ENCODE results near the gene IPCEF1.
A peak's percentile ranks its signal among the peaks of the same experiment; 100 is the strongest.

IPCEF1 gene

DNA sequence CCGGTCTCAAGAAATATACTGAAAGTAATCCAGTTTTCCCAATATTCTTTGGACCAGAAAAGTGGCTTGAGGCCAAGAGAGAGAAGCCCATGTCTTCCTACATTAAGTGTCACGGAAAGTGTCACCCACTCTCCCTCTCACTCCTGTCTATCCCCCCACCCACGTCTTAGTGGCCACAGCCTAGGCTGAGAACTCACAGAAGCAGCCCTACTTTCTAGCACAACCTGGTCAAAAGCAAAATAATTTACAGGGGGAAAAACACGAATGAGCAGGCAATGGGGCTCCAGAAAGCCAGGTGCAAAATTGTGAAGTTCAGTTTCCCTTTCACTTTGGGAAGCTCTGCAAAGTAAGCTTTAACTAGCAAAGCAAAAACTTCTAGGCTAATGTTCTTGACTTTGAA is 199.5 kb downstream of the IPCEF1 start:
- DNase-seq = peak; percentile 16

DNA sequence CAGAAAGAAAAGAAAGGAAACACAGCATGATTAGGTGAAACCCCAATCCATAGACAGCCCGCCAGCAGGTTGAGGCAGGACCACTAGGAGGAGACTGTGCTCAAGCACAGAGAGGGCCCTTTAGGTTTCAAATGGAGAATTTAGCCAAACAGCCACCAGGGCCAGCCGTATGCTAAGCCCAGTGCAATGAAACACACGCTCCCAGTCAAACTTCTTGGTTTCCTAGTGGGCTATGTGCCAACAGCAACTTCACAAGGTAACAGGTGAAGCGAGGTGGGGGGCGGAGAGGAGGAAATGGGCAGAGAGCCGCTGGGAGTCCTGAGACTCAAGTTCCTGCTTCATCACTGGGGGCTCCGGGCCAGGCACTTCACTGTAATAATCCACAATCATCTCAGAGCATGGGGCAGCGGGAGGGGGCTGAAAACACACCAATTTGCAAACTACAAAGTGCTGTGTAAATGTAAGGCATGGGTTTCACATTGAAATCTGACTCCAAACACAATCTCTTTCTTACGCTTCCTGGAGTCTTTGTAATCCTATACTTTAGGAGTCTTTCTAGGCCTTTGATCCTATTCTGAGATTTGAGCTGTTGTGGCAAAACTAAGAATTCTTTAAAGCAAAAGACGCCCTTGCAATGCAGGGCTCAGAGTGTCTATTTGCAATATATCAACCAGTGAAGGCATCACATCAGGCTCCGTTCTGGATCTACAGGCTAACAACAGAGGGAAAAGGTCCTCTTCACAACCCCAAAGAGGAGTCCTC is 200.3 kb downstream of the IPCEF1 start:
- peak; percentile 59 for DNase-seq

DNA sequence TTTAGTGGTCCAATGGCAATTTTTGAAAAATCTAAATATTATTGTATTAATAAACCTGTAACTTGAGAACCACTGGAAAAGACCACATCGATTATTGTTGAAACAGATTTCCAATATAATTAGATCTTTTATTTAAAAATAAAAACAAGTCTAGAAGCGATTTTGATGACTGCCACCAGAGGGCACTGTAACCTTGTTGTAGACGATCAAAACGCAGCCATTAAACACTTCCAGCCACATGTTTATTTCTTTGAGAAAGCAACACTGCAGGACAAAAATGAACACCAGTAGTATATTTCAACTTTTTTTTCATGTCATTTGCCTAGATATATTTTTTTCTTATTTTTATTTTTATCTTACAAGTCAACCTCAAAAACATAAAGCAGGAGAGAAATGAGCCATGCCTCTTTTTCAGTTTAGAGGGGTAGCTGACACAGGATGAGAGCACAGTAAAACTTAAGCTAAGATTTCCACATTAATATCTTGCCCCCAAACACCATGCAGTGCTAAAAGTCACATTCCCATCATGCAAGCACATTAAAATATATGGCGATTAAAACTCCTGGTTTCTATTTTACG is 202.1 kb downstream of the IPCEF1 start:
- peak; percentile 41 for DNase-seq

DNA sequence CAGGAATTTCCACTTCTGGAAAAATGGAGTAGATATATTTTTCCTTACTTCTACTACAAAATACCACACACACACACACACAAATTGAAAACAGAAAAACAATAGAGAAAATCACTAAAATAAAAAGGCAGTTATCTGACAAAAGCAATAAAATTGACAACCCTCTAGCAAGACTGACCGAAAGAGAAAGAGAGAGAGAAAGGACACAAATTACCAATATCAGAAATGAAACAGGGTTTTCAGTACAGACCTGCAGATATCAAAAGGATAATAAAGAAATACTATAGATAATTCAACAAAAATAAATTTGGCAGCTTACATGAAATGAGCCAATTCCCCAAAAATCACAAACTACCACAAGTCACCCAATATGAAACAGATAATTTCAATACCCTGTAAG is 212.8 kb downstream of the IPCEF1 start:
- DNase-seq = no peak

DNA sequence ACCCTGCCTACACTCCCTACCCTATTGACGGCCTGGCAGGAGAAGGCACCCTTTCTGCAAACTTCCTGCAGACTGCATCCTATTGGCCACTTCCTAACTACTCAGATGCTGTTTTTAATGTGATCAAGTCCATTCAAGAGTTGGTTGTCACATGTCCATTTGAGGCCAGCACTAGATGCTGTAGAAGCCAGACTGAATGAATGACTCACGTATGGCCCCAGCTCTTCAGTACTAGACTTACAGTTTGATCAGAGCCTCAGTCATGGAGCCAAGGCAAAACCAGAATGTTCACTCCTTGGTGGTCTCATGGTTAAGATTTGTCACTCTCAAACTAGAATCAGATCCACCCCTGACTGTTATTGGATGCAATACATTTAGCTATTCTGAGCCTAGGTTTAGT is 215.9 kb downstream of the IPCEF1 start:
- no peak for DNase-seq

DNA sequence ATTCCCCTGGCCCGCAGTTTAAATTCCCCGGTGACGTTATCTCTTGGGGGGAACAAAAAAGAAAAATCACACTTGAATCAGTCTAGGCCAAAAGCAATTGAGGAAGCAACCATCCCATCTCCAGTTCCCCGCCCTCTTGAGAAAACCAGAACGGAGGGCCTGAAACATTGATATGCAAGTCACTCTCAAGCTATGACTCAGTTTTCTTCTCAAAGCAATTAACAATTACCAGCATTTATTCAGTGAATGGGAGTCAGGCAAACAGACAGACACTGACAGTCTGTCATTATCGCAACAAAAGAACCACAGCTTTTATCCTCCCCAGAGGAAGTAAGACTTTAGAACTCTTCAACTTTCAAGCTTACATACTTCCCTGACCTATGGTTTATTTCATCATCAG is 216.7 kb downstream of the IPCEF1 start:
- DNase-seq = no peak

DNA sequence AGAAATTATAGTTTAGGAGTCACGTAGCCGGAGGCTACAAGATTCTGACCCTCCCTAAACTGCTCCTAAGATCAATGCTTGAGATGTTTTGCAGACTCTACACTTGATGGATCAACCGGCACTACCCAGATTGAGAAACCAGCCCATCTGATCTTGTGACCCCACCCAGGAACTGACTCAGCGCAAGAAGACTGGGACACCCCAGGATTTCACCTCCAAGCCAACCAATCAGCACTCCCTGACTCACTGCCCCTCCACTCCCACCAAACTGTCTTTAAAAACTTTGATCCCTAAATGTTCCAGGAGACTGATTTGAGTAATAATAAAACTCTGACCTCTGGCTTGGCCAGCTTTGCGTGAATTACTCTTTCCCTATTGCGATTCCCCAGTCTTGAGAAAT is 217.8 kb downstream of the IPCEF1 start:
- no peak for DNase-seq

DNA sequence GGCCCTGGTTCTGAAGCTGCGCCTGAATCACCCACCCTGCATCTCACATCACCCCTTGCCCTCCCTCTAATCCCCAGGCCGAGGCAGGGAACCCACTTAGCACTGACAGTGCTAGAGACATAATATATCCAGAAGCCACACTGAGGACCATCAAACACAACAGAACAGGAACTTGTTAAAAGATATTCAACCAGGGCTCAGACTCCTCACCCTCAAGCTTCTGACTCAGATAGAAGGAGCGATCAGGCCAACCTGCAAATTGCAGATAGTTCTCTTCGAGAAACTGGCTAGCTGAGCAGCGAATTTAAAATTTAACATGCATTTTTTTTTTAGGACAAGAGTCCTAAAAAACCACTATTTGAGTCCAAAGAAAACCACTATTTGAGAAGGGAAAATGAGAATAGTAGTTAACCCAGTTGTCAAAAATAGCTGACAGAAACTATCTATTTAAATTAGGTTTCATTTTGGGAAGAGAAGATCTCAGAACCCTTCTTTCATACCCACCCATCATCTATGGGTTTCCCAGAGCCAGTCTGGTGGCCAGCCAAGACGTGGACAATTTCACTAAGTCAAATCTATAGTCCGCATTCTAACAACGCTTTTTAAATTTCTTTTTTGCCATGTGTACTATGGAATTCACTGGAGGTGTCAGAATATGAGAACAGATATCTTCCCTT is 222.0 kb downstream of the IPCEF1 start:
- DNase-seq = no peak

DNA sequence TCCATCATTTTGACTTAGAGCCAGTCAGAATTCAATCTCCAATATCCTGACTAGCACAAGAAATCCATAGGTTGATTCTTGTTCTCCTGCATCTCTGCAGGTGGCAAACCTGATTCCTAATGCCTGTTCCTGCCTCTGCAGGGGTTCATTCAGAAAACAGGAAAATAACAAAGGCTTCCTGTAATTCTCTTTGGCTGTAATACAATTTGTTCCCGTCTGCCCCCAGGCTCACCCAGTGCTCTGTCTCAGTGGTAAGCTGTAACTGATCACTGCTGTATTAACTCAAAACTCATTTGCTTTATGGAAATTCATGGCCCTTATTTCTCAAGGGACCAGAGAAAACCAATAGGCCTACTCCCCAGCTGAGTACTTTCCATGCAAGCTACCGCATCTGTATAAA is 228.9 kb downstream of the IPCEF1 start:
- DNase-seq = no peak

DNA sequence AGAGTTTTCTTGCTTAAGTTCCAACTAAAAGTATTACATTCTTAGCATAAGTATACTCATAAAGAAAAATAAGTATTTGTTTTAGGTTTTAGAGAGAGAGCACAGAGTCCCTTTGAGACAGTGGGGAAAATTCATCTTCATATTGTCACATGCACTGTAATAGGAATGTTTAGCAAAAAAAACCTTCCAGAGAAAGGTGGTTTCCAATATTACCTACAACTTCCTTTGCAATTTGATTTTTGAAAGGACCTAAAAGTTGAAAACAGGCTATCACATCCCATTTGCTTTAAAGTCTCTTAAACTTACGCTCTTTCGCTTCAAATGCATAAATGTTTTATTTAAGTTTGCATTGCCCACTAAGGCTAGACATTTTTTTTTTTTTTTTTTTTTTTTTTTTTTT is 231.2 kb downstream of the IPCEF1 start:
- no peak for DNase-seq

DNA sequence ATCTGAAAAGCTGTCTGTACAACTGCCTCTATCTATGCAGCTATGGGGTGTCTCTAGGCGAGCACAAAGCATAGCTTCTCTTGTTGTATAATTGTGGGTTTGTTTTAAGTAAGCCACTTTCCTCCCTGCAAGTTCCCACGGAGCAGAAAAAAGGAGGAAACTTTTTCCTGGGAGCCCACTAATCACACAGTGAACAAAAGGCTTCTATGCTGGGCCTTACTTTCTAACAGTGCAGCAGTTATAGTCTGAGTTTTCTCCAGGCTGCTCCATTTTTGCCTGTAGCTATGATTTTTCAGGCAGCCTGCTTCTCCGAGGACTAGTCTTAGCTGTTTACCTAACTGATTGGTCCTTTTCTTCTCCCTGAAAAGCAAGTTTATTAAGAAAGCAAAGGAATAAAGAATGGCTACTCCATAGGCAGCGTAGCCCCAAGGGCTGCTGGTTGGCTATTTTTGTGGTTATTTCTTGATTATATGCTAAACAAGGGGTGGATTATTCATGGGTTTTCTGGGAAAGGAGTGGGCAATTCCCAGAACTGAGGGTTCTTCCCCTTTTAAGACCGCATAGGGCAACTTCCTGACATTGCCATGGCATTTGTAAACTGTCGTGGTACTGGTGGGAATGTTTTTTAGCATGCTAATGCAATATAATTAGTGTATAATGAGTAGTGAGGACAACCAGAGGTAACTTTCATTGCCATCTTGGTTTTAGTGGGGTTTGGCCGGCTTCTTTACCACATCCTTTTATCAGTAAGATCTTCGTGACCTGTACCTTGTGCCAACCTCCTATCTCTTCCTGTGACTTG is 233.2 kb downstream of the IPCEF1 start:
- DNase-seq = no peak

DNA sequence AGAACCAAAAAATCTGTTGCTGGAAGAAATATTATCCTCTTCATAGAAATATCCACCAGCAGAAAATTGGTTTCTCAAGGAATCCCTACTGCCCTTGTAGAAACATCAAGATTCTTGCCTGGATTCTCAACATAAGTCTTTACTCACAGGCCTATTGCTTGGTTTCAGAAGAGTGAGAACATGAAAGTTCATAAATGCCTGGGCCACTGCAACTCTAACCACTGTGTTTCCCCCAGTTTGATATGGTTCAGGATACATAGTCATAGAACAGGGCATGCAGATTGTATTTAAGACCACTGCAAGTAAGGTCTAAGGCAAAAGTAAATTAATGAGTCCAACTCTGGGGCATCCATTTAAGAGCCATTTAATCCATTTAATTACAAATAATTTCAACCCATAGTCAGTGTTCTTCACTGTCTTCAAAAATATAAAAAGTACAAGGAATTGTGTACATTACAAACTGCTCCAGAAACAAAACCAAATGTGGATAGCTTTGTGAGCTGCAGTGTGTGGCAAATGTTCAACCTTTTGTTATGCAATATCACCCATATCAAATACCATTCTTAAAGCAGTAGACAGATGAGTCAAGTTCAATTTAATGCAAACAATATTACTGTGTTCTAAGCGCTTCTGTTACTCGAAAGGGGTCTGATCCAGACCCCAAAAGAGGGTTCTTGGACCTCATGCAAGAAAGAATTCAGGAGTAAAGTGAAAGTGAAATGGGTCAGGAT is 234.2 kb downstream of the IPCEF1 start:
- DNase-seq = no peak

DNA sequence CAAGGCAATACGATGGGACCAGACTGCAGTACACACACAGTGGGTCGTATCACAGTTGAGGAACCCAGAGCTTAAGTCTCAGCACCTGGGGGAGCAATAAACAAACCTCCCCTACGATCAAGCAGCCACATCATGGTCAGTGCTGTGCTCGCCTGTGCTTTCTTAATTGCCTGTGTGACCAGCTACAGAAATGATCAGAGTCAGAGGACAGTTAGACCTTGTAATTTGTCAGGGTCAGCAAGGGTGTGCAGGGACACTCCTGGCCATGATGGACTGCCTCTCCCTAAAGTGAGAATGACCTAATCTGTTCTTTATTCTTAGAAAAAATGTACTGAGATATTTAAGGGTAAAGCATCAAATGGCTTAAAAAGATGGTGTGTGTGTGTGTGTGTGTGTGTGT is 239.1 kb downstream of the IPCEF1 start:
- DNase-seq = no peak

DNA sequence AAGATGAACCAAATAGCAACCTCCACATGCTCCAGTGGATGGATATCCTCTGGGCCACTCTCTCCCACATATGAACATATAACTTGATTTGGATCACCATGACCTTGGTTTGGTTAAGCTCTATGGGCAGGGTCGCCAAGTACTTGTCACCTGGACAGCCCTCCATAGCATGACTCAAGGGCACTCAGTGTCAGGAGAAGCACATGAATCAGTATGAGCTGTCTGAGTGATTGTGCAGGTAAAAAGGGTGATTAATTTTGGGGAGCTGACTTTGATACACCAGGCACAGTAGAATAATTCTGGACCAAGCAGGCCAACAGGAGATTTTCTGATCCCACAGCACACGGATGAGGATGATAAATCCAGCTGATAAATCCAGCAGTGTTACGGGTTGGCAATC is 243.2 kb downstream of the IPCEF1 start:
- DNase-seq = no peak

DNA sequence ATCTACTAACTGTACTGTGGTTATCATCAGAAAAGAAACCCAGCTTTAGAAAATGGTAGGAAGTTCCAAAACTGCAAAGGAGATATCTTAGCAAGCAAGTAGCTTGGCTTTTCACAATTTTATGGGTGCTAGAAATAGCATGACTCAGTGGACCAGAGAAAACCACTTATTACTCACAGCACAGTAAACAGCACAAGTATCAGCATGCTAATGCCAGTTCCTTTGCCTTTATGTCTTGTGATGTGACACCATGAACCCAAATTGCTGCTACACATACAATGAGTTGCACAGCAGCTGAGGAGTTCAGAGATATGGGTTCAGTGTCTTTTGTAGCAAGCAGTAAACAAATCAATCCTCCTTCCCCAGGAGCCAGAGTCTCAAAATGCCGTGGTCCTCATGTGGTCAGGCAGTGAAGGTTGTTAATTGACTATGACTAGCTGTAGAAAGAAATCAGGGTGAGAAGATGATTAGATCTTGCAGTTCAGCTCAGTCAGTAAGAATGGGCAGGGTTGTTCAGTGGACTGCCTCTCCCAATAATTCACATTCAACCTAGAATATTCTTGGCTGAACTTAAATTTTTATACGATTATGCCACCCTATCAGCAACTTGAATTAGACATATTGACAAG is 244.3 kb downstream of the IPCEF1 start:
- DNase-seq = no peak

DNA sequence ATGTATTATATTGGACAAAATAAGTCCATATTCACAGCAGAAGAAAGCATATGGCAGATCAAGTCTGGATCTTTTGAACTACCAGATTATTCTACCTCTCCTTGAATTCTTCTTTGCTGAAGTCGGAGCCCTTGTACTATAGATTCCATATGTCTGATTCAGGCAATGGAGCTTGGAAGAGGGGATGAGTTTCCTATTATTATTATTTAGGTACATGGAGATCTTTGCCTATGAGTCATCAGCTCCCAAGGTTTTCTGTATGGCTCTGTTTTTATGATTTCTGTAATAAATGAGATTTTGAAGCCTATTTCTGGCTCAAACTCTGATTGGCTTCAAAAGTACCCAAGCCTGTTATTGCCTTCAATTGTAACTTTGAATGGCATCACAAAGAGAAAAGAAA is 245.6 kb downstream of the IPCEF1 start:
- DNase-seq = no peak

DNA sequence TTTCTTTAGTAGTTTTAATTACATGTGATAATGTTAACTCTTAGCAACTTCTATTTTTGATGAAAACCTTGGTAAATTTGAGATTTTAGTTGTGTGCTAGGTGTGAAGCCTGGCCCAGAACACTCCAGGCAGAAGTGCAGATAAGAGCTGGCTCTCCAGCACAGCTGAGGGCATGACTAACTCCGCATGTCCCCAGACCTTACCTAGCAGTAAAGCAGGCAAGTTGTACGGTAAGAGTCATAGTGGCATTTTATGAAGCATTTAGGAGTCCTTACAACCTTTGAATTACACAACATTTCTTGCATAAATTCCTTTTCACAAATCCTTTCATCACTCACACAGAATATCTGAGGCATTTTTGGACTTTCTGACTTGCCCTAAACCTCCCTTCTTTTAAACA is 250.4 kb downstream of the IPCEF1 start:
- no peak for DNase-seq
